Right ventricle myocardium inferior (tissue), 1 donor: Measurements from ENCODE around the gene NFKB1. TPM values are rescaled to one million over a fixed set of nuclear protein-coding genes. Genes with fewer than 3 reads are reported as not detected.
"Not testable (repeated sequence)": the region's sequence is repeated elsewhere in the genome, so short reads cannot be mapped to it uniquely, and the experiment has no call there.

Source experiments
- ATAC-seq: fragments of 200-7000 bp; cut with Tn5 transposase; one replicate; pipeline ENCODE4 v1.9.1; 2020; ENCODE audit warnings: mild to moderate bottlenecking, moderate library complexity
- DNase-seq: peaks from one replicate; pipeline ENCODE4 v3.0.0; 2021; ENCODE audit errors: missing footprints
- intact Hi-C: fragments of 100-400 bp; cut with DNase I; formaldehyde crosslinking; loops from one replicate; pipeline ENCODE4 v1.11.0; 2022
- total RNA-seq: library from RNA; stranded (reverse); fragmentation: NEBNext Ultra II Directional; extraction: Animal tissue kit (Norgen Biotek cat#: 25700); gene quantifications from one replicate; pipeline ENCODE4 v1.2.1, GENCODE V29; 2021
- donor health status: DM: no; HTN: yes; CAD: no; lungs with severe emphysema.

Gene NFKB1
- total RNA-seq, 1 donor from 2014 or later: 20.6 TPM

GRCh38 chr4:102606261-102606660 is 105.1 kb downstream of the NFKB1 start:
- intact Hi-C loops: loop anchor here (5.0 kb wide), 1 partner anchor 154 kb away; no protein-coding TSS in a partner anchor
- DNase-seq: peak; percentile 20
- no peak for ATAC-seq

- ATAC-seq (no peak), DNase-seq (peak; percentile 22)
- intact Hi-C loops: loop anchor here (5.0 kb wide), 1 partner anchor 155 kb away; no protein-coding TSS in a partner anchor
Measured at GRCh38 chr4:102606846-102607450, 105.8 kb downstream of the NFKB1 start.

- ATAC-seq: no peak
- intact Hi-C loops: loop anchor here (5.0 kb wide), 1 partner anchor 156 kb away; no protein-coding TSS in a partner anchor
- no peak for DNase-seq
Measured at GRCh38 chr4:102608190-102608589, 107.0 kb downstream of the NFKB1 start.

GRCh38 chr4:102610007-102610406 is 108.8 kb downstream of the NFKB1 start:
- ATAC-seq (no peak), DNase-seq (no peak)
- intact Hi-C loops: no loop called here

GRCh38 chr4:102610476-102610875 is 109.3 kb downstream of the NFKB1 start:
- ATAC-seq (no peak), DNase-seq (no peak)
- intact Hi-C loops: no loop called here

- DNase-seq (no peak), ATAC-seq (no peak)
- intact Hi-C loops: no loop called here
Measured at GRCh38 chr4:102612210-102612609, 111.1 kb downstream of the NFKB1 start.

- no peak for ATAC-seq
- intact Hi-C loops: no loop called here
- DNase-seq: no peak
Measured at GRCh38 chr4:102612824-102613366, 111.7 kb downstream of the NFKB1 start.

- ATAC-seq: no peak
- DNase-seq: no peak
- intact Hi-C loops: no loop called here
Measured at GRCh38 chr4:102614801-102615200, 113.6 kb downstream of the NFKB1 start.

- ATAC-seq (no peak), DNase-seq (no peak)
- intact Hi-C loops: no loop called here
Measured at GRCh38 chr4:102616636-102617035, 115.5 kb downstream of the NFKB1 start.

GRCh38 chr4:102619021-102619420 is 117.9 kb downstream of the NFKB1 start:
- DNase-seq, intact Hi-C loops, ATAC-seq: not testable (repeated sequence)

GRCh38 chr4:102619776-102620631 is 118.8 kb downstream of the NFKB1 start:
- intact Hi-C loops: loop anchor here (2.0 to 10.0 kb wide), 3 partner anchors 245 to 477 kb away; partner anchors contain the start of genes BDH2 and CISD2
- not testable (repeated sequence) for ATAC-seq, DNase-seq

- ATAC-seq (peak; percentile 93), DNase-seq (no peak)
- intact Hi-C loops: loop anchor here (2.0 to 10.0 kb wide), 3 partner anchors 244 to 476 kb away; partner anchors contain the start of genes BDH2 and CISD2
Measured at GRCh38 chr4:102620697-102621497, 119.7 kb downstream of the NFKB1 start.

- intact Hi-C loops: loop anchor here (5.0 to 10.0 kb wide), 2 partner anchors 241 to 474 kb away; partner anchors contain the start of genes BDH2 and CISD2
- ATAC-seq (no peak), DNase-seq (no peak)
Measured at GRCh38 chr4:102623622-102624021, 122.5 kb downstream of the NFKB1 start.

GRCh38 chr4:102624505-102624904 is 123.3 kb downstream of the NFKB1 start:
- ATAC-seq (no peak), DNase-seq (no peak)
- intact Hi-C loops: loop anchor here (5.0 to 10.0 kb wide), 2 partner anchors 240 to 473 kb away; partner anchors contain the start of genes BDH2 and CISD2

- intact Hi-C loops: loop anchor here (10.0 kb wide), 1 partner anchor 239 kb away; the partner anchor contains the start of gene CISD2
- DNase-seq: no peak
- peak; percentile 64 for ATAC-seq
Measured at GRCh38 chr4:102625232-102625930, 124.2 kb downstream of the NFKB1 start.

- intact Hi-C loops: loop anchor here (10.0 kb wide), 1 partner anchor 237 kb away; the partner anchor contains the start of gene CISD2
- no peak for ATAC-seq
- DNase-seq: no peak
Measured at GRCh38 chr4:102627831-102628523, 126.8 kb downstream of the NFKB1 start.

- no peak for ATAC-seq
- intact Hi-C loops: loop anchor here (10.0 kb wide), 1 partner anchor 235 kb away; the partner anchor contains the start of gene CISD2
- DNase-seq: no peak
Measured at GRCh38 chr4:102629673-102630072, 128.5 kb downstream of the NFKB1 start.
